ENCODE data around the gene OR10A6. TPM values are rescaled to one million over a fixed set of nuclear protein-coding genes. Genes with fewer than 3 reads are reported as not detected.

OR10A6 gene
- total RNA-seq, result not detected in 2 replicates

- H3K4me3 ChIP-seq (ENCODE audit: low read depth, low read length), result no peak within 1 kb of the TSS
- TF ChIP-seq CTCF (conservative IDR thresholded peaks at IDR 0.05; ENCODE audit: low read depth, low read length), result no peak
- DNase-seq (ENCODE audit: low read depth), result no peak
These were observed at the start of gene OR10A6 for GRCh38 chr11:7931168-7931567. OR10A6 (minus strand) TSS chr11:7931268; CDS start chr11:7928662, 2,606 bp downstream.

- H3K4me3 ChIP-seq (ENCODE audit: low read depth, low read length), result no peak overlapping the region
- no peak for DNase-seq (ENCODE audit: low read depth)
- no peak for TF ChIP-seq CTCF (conservative IDR thresholded peaks at IDR 0.05; ENCODE audit: low read depth, low read length)
These were observed 46.3 kb upstream of the OR10A6 start for GRCh38 chr11:7977232-7977917.

GRCh38 chr11:7974668-7975067 lies 43.6 kb upstream of the OR10A6 start:
- H3K4me3 ChIP-seq (ENCODE audit: low read depth, low read length), result no peak overlapping the region
- no peak for DNase-seq (ENCODE audit: low read depth)
- TF ChIP-seq CTCF (conservative IDR thresholded peaks at IDR 0.05; ENCODE audit: low read depth, low read length), result no peak

- H3K4me3 ChIP-seq (ENCODE audit: low read depth, low read length), result no peak overlapping the region
- no peak for DNase-seq (ENCODE audit: low read depth)
- no peak for TF ChIP-seq CTCF (conservative IDR thresholded peaks at IDR 0.05; ENCODE audit: low read depth, low read length)
These were observed 41.9 kb upstream of the OR10A6 start for GRCh38 chr11:7973011-7973410.

- no peak for TF ChIP-seq CTCF (conservative IDR thresholded peaks at IDR 0.05; ENCODE audit: low read depth, low read length)
- no peak overlapping the region for H3K4me3 ChIP-seq (ENCODE audit: low read depth, low read length)
These were observed 40.8 kb upstream of the OR10A6 start for GRCh38 chr11:7971846-7972245.

GRCh38 chr11:7969756-7970646 lies 38.9 kb upstream of the OR10A6 start:
- H3K4me3 ChIP-seq (ENCODE audit: low read depth, low read length), result no peak overlapping the region
- TF ChIP-seq CTCF (conservative IDR thresholded peaks at IDR 0.05; ENCODE audit: low read depth, low read length), result no peak
- DNase-seq (ENCODE audit: low read depth), result no peak

More at GRCh38 chr11:7971846-7972245, 40.8 kb upstream of the OR10A6 start:
- no peak for DNase-seq (ENCODE audit: low read depth)
